COLO668 (cell line): ENCODE measurements around the gene RNF123.

Source experiments
- DNase-seq: peaks from one replicate; lab custom pipeline; 2025; ENCODE audit not compliant: unreplicated experiment; lab: John Stamatoyannopoulos, UW

Gene RNF123

DNA sequence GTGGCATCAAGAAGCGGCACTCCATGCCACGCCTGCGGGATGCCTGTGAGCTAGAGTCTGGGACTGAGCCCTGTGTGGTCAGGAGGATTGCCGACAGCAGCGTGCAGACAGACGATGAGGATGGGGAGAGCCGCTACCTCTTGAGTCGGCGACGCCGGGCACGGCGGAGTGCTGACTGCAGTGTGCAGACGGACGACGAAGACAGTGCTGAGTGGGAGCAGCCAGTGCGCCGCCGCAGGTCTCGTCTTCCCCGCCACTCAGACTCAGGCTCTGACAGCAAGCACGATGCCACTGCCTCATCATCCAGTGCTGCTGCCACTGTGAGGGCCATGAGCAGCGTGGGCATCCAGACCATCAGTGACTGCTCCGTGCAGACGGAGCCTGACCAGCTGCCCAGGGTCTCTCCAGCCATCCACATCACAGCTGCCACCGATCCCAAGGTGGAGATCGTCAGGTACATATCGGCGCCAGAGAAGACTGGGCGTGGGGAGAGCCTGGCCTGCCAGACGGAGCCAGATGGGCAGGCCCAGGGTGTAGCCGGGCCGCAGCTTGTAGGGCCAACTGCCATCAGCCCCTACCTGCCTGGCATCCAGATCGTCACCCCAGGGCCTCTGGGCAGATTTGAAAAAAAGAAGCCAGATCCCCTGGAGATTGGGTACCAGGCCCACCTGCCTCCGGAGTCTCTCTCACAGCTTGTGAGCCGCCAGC lies 32.0 kb upstream of the RNF123 start:
- no peak for DNase-seq

DNA sequence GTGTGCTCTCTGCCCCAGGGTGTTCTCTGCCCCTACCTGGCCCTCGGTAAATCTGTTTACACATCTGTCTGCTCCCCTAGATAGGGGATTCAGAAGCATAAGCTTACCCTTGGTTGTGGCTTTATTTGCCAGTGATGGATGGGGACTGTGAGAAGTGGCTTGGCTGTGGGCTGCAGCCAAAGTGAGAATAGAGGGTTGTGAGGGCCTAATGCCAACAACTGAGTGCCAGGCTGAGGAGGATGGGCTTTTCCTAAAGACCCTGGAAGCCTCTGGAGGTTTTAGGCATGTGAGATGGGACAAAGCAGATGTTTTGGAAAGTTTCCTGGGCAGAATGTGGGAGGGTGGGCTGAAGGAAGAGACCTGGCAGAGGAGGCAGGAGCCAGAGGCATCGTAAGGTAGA lies 30.6 kb upstream of the RNF123 start:
- DNase-seq: no peak

- no peak for DNase-seq
Observed at GRCh38 chr3:49659756-49660155, 29.6 kb upstream of the RNF123 start.

DNA sequence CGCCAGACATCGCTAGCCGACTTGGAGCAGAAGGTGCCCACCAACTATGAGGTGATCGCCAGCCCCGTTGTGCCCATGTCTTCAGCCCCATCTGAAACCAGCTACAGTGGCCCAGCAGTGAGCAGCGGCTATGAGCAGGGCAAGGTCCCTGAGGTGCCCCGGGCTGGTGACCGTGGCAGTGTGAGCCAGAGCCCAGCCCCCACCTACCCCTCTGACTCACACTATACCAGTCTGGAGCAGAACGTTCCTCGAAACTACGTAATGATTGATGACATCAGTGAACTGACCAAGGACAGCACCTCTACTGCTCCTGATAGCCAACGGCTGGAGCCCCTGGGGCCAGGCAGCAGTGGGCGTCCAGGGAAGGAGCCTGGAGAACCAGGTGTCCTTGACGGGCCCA lies 28.1 kb upstream of the RNF123 start:
- DNase-seq: no peak

DNA sequence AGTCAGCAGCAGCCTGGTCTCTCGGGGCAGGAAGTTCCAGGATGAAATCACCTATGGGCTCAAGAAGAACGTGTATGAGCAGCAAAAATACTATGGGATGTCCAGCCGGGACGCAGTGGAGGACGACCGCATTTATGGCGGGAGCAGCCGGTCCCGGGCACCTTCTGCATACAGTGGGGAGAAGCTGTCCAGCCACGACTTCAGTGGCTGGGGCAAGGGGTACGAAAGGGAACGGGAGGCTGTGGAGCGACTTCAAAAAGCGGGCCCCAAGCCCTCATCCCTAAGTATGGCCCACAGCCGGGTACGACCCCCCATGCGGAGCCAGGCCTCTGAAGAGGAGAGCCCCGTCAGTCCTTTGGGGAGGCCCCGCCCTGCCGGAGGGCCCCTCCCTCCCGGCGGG lies 27.3 kb upstream of the RNF123 start:
- no peak for DNase-seq

GRCh38 chr3:49662720-49663413 lies 26.5 kb upstream of the RNF123 start:
- DNase-seq: no peak

GRCh38 chr3:49663831-49664230 lies 25.5 kb upstream of the RNF123 start:
- no peak for DNase-seq

DNA sequence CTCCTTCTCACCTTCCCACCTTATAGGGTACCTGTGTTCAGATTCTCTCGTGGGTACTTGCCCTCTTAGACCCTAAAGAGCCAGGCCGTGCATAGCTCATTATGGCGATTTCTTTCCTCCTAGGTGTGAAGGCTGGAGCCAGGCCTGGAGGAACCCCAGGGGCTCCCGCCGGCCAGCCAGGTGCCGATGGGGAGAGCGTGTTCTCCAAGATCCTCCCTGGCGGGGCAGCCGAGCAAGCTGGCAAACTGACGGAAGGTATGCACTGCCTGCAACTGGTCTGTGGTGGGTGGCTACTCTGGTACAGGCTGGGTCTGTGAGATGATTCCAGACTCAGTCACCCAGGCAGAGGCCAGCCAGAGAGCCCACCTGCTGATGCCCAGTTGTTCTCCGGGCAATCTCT lies 25.1 kb upstream of the RNF123 start:
- no peak for DNase-seq

DNA sequence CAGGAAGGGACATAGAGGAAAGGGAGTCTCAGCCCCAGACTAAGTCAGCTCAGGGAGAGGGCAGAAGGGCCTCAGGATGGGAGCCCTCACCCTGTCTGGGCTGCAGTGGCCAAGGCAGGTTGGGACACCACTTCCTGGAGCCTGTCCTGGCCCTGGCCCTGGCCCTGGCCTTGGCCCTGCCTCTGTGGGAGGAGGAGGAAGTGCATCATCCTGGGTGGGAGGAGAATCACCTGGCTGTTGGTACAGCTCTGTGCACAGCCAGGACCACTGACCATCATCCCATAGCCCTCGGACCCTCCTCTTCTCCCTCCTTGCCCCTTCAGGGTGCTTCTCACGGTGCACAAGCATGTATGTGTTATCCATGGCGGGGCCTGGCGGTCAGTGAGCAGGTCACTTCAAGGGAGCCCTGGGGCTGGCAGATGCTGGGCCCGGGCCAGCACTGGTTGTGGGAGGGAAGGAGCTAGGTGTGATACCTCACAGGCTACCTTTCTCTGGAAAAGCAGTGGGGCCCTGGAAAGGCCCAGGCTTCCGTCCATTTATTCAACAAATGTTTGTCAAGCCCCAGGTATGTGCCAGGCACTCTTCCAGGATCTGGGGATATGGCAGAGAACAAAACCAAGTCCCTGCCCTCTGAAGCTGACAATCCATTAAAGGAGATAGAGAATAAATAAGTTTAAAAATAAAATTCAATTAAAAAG lies 23.4 kb upstream of the RNF123 start:
- no peak for DNase-seq

DNA sequence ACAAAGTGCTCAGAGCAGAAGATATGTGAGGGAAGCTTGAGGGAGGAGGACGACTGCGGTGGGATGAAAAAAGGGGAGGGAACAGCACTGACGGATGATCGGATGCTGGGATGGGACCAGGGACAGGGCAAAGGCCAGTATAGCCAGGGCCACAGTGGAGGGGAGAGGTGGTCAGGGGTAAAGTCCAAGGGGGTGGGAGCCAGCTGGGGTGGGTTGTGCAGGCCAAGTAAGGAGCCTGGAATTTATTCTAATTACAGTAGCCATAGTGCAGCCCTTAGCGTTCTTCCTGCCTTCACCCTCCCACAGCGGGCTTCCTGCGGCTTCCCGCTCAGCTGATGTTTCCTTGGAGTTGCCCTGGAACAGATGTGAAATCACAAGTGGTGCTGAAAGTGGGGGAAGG lies 22.8 kb upstream of the RNF123 start:
- no peak for DNase-seq

GRCh38 chr3:49667701-49668413 lies 21.5 kb upstream of the RNF123 start:
- no peak for DNase-seq

DNA sequence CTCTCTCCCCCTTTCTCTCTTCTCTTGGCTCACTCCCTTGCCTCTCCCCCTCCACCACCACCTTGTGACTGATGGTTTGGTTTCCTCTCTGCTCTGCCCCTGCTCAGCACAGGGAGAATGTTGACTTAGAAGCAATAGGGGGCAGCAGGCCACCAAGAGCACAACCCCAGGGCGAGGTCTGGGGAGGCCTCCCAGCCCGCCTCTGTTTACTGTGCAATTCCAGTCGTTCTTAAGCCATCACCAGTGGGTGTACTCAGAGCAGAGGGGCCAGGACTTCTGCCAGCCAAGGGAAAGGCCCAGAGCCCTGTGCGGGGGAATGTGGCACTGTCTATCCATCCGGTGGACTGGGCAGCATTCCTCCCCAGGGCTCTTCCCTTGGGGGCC lies 21.0 kb upstream of the RNF123 start:
- no peak for DNase-seq

GRCh38 chr3:49668861-49669260 lies 20.5 kb upstream of the RNF123 start:
- DNase-seq: no peak

DNA sequence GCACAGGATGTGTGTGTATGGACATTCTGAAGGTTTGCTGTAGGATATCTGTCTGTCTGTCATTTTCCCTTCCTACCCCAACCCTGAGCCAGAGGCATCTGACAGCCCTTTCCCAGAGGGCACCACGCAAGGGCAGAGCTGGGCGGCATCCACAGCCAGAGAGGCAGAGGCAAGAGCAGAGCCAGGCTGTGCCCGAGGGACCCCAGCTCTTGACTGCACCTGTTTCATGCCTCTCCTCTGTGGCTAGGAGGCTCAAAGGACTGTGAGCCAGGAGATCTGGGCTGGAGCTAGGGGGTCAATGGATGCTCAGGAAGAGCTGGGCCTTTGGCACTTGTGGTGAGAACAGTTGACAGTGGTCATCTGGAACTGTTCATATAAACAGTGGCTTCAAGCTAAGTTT lies 20.0 kb upstream of the RNF123 start:
- DNase-seq: no peak

DNA sequence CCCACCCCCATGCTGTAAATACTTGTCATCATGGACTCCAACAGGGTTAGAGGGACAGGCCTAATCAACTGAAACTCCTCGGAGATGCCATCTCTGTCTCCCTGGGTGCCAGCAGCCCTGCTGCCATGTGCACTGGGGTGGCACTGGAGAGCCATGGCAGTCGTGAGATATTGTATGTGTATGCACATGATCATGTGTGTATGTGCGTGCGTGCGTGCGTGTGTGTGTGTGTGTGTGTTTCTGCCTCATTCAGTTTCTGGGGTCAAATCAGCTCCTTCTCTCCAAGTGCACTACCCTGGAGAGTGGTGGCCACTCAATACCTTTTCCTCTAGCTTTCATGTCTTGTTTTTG lies 18.4 kb upstream of the RNF123 start:
- DNase-seq: no peak

DNA sequence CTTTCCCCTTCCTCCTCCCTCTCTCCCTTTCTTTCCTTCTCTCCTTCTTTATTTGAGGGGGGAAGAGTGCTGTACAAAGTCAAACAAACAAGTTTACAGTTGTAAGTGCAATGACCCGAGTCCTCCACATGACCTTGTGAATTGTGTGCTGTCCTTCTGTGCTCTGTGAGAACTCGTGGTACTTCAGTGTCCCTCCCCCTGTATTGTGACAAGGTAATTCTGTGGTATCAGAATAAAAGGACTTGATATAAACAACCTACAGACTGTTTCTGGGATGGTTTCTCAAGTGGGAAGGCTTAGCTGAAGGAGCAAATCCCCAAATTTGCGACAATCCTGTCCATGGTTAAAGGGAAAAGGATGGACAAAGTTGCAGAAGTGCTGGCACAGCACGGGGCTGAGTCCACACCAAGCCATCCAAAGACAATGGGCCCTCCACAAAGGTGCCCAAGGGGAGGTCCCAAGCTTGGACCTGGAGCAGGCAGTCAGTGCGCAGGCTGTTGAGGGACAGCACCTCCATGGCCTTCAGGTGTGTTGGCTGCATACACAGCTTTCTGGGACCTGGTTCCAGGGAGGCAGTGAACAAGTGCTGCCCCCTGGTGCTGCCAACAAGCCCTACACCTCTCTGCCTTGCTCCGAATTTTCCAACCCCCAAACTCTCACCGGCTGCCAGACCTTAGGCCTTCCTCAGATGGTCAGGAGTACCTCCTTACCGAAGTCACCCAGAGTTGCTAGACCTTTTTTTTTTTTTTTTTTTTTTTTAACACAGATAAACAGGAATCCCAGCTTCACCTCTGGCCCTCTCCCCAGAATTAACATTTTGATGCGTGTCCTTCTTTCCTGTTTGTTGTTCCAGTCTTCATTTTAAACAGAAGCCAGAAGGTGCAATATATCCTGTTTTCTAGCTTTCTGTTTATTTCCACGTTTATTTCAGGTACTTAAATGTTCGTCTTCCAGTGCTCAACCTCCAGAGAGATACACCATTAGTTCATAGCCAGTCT lies 17.8 kb upstream of the RNF123 start:
- no peak for DNase-seq

DNA sequence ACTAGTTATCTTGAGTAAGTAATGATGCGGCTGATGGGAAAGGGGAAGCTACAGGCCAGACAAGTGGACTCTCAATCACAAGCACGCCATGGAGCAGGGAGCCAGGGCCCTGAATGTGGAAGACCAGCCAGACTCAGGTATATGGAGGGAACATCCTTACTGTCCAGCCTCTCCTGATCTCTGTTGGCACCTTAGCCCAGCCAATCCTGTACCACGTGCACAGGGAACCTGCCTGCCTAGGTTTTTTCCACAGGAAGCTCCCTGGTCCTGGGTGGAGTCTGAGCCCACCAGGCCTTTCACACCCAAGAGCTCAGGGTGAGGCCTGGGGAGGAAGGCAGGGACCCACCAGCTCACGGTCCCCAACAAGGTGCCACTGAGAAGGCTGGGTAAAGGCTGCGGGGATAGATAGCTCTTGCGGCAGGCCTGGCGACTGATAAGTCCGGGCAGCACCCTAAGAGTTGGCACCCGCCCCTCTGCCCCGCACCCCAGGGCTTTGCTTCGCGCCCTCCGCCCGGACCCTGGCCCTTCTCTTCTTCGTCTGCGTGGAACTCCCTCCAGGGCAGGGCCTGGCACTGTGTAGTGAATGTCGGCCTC lies 16.1 kb upstream of the RNF123 start:
- no peak for DNase-seq

GRCh38 chr3:49673715-49674496 lies 15.5 kb upstream of the RNF123 start, which contains the start of gene APEH:
TSS of gene APEH (plus strand) at chr3:49674351. CDS start at chr3:49674402, 51 bp downstream.
- DNase-seq: no peak

DNA sequence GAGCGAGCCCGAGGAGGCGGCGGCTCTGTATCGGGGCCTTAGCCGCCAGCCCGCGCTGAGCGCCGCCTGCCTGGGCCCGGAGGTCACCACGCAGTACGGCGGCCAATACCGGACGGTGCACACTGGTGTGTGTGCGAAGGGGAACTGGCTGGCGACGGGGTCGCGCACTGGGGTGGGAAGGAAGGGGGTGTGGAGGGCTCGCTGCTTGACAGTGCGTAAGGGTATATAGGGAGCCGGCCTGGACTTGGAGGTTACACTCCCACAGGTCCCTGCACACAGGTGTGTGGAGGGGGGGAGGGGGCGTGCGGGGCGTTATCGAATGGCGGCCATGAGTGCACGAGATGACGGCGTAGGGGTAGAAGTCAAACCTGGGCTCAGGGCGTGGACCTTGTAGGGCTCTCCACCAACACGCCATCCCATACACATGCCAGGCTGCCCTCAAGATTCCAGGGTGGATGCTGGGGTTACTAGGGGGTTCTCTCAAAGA lies 14.8 kb upstream of the RNF123 start:
- DNase-seq: no peak
